Activated CD4-positive, alpha-beta T cell treated with anti-CD3 and anti-CD28 coated beads, Interleukin-2, amount 50 U/mL, for 1 hour (primary cell): ENCODE measurements around the gene PLXNA3.

Experiments used
- DNase-seq: peaks from one replicate; pipeline ENCODE4 v3.0.0-alpha.2; 2020

Gene PLXNA3

DNA sequence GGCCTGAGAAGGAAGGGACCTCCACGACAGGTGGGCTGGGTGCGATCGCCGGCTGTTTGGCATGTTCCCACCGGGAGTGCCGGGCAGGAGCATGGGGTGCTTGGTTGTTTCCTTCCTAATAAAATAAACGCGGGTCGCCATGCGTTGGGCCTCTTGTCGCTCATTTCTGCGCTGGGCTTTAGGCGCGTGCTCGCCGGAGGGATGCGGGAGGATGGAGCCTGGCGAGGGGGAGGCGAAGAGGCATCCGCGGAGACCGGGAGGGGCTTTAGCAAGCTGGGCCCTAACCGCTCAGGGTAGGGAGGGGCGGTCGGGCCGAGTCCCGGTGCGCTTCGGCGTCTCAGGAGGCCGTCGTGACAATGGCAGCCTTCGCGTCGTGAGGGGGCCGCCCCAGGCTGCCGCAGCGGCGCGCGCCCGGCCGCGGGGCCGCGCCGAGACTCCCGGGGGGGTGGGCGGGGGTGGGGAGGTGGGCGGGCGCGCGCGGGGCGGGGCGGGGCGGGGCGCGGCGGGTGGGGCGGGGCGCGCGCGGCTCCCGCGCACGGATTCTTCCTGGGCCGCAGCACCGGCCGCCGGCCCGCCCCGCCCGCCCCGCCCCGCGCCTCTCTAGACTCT is 21.6 kb upstream of the PLXNA3 start:
- DNase-seq: peak; percentile 40

DNA sequence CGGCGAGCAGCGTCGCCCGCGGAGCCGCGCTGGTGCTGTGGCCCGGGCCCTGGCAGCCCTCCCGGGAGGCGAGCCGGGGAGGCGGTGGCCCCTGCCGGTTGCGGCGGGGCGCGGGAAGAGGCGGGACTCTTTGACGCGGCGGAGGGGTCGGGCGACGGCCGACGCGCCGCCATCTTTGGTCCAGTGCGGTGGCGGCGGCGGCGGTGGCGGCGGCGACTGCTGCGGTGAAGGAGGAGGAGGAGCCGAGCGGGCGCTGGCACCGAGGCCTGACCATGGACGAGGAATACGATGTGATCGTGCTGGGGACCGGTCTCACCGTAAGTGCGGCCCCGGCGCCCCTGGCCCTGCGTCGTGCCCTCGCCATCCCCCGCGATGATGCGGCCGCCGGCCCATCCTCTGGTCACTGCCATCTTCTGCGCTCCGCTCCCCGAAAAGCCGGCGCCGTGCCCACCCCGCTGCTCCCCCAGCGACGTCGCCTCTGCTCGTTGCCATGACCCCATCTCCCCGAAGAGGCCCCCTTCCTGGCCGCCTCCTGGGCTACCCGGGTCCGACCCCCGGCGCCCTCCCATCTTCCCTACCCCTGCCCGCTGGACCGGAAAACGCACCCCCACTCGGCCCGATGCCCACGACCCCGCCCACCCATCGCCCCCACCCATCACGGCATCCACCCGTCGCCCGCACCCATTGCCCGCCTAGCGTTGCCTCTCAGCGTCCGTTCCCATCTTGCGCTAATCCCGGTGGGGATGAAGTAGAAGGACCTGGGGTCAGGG is 20.9 kb upstream of the PLXNA3 start, which contains the start of gene GDI1:
Gene GDI1 (plus strand): TSS at position 172 of the 770 bp plus-strand sequence. CDS start 101 bp downstream, at position 273.
- peak; percentile 49 for DNase-seq

DNA sequence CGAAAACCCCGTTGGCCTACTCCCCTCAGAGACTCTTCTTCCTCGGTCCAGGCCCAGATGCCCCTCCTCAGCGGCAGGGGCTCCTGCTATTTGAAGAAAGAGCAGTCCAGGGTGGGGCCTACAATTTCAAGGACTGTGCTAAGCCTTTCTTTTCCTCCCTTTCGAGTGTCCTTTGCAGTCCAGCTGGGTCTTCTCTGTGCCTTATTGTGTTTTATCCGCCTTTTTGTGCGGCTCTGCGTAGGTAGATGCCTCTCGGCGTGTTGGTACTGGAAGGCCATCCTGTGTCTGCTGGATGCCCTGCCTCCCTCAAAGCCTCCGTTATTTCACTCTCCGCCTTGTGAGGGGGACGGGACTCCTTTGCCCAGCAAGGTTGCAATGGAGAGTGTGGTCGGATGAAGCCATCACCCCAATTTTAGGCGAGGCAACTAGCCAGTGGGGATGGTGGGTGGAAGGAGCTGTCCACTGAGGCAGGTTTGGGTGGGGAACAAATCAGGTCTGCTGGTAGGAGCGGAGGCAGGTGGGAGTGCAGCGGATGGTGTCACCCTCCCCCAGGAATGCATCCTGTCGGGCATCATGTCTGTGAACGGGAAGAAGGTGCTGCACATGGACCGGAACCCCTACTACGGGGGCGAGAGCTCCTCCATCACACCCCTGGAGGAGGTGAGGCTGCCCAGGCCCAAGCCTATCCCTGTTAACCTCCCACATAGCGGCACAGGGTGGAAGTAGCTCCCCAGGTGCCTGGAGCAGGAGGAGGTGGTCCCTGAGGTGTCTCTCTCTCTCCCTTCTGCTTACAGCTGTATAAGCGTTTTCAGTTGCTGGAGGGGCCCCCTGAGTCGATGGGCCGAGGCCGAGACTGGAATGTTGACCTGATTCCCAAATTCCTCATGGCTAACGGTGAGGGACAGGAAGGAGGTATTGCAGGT is 19.8 kb upstream of the PLXNA3 start:
- DNase-seq: no peak

DNA sequence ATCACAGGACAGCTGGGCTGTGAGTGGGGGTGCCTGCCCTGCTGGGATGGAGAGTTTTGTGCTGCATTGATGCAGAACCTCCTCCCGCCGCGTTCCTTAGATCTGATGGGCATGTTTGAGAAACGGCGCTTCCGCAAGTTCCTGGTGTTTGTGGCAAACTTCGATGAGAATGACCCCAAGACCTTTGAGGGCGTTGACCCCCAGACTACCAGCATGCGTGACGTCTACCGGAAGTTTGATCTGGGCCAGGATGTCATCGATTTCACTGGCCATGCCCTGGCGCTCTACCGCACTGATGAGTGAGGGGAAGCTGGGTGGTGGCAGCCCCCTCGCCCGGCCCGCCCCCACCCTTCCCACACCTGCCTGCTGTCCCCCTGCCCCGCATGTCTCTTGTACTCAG is 18.2 kb upstream of the PLXNA3 start:
- DNase-seq: no peak

DNA sequence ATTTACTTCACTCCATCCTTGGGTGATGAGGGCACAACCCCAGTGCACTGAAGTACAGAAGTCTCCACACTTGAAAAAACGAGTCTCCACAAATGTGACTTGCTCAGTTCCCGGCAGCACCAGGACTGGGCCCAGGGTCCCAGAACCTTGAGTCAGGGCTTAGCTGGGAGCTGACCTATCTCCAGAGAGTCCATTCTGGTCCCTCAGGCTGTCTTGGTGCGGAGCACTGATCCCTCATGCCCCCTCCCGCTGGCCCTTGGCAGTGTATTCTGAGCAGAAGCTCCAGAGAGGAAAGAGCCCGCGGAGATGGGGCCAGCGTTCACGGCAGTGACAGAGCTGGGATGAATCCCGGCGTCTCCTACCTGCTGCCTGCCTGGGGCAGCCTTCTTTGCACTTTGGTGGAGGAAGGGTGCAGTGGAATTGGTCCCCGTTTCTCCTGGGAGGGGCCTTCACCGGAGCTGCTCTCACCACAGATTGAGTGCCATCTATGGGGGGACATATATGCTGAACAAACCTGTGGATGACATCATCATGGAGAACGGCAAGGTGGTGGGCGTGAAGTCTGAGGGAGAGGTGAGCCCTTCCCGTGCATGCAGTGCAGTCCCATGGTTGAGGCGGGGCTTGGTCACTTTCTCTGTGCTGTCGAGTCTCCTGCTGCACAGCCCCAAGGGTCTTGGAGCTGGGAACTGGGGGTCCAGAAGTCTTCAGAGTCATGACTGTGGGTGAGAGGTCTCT is 17.3 kb upstream of the PLXNA3 start:
- no peak for DNase-seq

DNA sequence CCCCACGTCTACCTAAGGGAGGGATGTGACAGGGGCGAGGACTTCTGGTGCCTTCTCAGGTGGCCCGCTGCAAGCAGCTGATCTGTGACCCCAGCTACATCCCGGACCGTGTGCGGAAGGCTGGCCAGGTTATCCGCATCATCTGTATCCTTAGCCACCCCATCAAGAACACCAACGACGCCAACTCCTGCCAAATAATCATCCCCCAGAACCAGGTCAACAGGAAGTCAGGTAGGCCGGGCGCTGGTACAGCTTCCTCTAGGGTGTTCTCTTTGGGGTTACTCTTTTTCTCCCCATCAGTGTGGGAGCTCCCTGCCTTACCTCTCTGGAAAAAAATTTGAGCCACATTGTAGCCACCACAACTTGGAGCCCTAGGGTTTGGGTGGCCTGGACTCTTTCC is 16.5 kb upstream of the PLXNA3 start:
- no peak for DNase-seq

DNA sequence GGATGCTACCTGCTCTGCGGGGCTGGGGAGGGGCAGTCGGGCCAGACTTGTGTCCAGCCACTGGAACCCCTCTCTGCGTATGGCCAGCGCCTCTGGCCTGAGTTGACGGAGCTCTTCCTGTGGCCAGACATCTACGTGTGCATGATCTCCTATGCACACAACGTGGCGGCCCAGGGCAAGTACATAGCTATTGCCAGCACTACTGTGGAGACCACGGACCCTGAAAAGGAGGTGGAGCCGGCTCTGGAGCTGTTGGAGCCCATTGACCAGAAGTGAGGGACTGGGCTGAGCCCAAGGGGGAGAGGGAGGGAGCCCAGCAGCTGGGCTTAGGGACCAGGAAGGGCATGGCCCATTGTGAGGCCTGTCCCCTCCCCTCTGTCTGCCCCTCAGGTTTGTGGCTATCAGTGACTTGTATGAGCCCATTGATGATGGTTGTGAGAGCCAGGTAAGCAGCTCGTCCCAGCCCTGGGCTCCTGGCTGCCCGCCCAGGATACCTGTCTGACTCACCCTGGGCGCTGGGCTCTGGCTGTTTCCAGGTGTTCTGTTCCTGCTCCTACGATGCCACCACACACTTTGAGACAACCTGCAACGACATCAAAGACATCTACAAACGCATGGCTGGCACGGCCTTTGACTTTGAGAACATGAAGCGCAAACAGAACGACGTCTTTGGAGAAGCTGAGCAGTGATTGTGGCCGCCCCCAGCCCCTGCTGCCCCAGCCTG is 15.9 kb upstream of the PLXNA3 start:
- DNase-seq: no peak

DNA sequence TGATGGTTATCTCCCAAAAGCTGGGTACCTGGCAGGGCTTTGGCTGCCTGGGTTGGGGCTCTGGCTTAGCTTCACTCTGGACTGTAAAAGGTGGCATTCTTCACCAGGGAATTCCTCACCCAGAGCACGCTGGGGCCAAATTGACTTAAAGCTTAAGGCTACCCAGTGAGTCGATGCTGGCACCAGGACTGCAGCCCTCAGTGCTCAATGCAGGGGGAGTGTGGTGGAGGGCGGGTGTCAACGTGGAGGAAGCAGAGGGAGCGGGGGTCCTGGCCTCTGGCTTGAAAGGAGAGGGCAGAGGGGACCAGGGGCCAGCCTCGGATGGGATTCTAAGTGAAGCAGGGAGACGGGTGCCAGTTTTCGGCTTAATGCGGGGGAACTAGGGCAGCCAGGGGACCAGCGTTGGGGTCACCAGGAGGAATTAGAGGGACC is 14.6 kb upstream of the PLXNA3 start:
- DNase-seq: no peak

DNA sequence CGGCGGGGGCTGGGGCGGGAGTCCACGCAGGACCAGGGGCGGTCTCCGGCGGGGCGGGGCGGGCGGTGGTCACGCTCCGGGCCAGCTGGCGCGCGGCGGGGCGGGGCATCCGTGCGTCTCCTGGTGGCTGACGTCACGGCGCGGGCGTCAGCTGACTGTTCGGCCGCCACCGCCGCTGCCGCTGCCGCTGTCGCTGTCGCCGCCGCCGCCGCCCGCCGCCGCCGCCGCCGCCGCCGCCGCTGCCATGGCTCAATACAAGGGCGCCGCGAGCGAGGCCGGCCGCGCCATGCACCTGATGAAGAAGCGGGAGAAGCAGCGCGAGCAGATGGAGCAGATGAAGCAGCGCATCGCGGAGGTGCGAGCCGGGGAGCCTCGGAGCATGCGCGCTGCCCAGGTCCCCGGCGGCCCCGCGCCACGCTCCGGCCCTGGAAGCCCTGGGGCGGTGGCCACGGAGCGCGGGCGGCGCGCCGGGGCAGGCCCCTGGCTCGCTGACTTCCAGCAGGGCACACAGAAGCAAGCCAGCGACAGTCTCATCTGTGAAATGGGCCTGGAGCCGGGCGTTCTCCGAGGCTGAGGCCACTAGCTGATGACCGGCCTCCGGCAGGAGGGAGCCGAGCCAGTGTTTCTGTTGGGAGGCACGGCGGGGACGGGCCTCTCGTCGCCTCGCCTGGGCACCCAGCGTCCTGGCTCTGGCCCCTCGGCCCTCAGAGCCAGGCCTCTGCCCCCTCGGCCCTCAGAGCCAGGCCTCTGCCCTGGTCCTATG is 13.9 kb upstream of the PLXNA3 start, which contains the start of gene FAM50A:
Gene FAM50A (plus strand): TSS at position 150 of the 763 bp plus-strand sequence. CDS start 95 bp downstream, at position 245.
- peak; percentile 57 for DNase-seq

DNA sequence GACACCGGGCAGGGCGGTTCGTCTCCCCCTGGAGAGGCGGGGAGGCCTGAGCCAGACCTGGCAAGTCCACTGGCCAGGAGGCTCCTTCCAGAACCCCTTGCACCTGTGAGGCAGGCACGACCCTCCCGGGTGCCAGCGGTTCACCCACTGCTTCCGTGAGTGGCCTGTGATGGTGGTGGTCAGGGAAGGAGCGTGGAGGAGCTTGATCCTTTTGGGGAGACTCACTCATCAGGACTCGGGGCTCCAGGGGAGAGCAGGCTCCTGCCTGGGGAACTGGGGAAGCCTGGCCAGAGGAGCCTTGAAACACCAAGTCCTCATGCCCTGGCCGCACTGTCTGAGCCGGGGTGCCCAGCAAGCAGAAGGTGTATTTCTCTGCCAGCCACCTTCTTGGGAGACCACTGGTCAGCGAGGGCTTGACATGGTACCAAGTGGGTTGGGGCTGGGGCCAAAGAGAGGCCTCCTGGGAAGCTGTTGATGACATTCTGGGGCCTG is 13.3 kb upstream of the PLXNA3 start:
- no peak for DNase-seq

DNA sequence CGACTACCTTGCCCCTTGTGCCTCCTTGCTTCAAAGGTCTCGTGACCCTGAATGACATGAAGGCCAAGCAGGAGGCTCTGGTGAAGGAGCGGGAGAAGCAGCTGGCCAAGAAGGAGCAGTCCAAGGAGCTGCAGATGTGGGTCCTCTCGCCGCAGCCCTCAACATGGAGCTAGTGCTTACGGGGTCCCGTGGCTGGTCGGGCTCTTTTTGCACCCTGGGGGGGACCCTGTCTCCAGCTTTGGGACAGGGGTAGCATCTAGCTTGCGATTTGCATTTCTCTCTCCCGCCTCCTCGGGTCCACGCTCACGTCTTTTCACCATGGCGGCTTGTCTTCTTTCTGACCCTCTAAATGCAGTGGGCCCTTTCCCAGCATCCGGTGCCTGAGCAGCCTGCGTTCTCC is 12.3 kb upstream of the PLXNA3 start:
- no peak for DNase-seq

DNA sequence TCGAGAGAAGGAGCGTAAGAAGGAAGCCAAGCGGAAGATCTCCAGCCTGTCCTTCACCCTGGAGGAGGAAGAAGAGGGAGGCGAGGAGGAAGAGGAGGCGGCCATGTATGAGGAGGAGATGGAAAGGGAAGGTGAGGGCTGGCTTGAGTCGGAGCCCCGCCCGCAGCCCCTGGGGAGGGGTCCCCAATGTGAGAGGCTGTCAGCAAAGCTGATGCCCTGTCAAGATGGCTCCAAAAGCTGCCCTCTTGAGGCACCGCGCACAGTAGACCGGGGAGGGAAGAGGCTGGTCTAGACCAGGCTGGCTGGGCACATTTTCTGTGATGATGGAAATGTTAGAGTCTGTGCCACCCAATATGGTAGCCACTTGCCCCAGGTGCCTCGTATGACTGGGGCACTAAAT is 11.7 kb upstream of the PLXNA3 start:
- no peak for DNase-seq

DNA sequence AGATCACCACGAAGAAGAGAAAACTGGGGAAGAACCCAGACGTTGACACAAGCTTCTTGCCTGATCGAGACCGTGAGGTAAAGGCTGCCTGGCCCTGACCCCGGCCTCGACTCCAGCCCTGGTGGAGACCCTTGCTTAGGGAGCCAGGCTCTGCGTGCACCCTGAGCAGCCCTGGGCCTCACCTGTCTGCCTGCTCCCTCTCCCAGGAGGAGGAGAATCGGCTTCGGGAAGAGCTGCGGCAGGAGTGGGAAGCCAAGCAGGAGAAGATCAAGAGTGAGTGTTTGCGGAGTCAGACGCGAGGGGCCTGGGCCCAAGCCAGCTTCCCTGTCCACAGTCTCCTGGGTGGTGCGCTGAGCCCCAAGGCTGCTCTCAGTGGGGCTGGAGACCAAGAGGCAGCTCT is 9.6 kb upstream of the PLXNA3 start:
- DNase-seq: no peak

DNA sequence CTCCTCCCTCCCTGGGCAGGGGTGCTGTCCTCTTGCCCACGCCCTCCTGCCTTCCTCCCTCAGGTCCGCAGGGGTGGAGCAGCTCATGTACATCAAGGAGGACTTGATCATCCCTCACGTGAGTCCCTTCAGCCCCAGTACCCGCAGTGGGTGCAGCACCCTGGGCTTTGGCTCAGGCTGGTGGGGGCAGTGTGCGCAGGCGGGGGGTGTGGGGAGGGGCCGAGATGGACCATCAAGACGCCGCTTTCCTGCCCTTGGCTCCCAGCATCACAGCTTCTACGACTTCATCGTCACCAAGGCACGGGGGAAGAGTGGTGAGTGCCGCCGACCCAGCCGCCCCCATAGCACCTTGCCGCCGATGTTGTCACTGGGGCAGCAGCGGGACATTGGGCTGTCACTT is 8.5 kb upstream of the PLXNA3 start:
- no peak for DNase-seq

DNA sequence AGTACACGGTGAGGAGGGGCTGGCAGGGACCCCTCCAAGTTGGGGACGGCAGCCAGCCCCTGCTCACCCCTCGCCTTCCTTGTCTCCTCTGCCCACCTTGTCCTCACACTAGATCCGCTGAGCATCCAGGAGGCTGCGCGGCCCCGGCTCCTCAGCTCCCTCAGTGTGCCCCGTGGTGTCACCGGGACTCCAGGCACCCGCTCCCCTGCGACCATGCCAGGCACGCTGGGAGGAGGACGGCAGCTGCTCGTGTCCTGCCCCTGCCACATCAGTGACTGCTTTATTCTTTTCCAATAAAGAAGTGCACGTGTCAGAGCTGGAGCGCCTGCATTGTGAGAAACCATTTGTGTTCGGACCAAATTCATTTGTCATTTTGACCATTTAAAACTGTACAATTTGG is 7.8 kb upstream of the PLXNA3 start:
- DNase-seq: no peak

DNA sequence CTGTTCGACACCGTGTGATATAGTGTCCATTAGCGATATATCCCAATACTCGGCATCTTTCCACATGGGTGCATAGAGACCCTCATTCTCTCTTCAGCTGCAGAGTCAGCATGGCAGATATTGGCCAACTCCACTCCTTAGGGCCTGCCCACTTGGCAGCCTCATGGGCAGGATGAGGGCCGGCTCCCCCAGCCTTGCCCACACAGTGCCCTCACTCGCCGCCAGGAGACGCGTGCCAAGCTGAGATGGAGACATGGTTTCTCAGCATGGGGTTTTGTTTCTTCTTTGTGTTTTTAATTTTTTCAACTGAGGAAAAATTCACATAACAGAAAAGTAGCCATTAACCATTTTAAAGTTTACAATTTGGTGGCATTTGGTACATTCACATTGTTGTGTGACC is 5.3 kb upstream of the PLXNA3 start:
- DNase-seq: no peak

DNA sequence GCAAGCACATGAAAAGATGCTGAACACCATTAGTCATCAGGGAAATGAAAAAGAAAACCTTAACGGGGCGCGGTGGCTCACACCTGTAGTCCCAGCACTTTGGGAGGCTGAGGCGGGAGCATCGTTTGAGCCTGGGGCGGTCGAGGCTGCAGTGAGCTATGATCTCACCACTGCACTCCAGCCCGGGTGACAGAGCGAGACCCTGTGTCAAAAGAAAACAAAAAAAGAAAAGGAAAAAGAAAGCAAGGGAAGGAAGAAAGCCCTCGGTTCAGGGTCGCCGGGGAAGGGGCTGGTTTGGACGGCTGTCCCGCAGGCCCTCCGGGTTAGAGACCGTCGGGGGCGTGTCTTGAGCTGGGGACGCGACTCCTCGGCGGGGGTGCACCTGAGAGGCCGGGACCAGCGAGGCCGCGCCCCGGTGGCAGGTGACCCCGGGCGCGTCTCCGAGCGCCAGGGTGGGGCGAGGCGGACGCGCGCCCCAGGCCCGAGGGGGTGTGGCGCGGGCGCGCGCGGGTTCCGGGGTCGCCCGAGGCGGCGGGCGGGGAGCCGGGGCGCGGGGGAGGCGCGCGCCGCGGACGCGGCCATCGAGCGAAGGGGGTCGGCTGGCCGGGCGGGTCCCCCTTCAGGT is 478 bp upstream of the PLXNA3 start:
- DNase-seq: peak; percentile 50

DNA sequence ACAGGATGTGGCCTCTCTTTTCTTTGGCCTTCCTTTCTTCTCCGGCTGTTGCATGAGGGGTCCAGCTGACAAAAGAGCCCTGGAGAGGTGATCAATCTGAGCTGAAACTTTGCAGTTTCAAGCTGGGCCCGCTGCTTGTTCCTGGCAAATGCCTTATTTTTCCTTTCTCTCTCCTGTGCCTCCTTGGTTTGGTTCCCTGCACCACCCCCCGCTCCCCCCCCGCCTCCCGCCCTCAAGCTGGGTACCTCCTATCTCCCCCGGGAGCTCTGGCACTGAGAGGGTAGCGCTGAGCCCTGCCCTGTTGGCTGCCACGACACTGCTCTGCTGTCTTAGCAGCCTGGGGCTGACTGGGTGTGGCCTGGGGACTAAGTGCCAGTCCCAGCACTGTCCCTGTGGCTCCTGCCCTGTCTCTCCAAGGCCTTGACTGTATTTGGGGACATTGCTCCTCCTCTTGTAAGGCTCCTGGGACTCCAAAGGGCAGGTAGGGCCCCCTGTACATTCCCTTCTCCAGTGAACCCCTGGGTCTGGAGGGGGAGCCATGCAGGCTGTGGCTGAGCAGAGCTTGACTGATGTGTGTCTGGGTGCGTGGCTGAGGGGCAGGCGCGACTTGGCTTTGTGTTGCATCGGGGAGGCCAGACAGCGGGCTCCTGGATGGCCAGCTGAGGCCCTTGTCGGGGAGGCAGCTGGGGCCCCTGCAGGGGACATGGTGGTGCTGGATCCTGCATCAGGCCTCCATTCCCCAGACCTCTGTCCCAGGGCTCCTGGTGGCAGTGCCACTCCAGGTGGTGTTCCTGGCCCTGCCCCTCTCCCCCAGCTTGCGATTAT is 1.1 kb downstream of the PLXNA3 start:
- no peak for DNase-seq

DNA sequence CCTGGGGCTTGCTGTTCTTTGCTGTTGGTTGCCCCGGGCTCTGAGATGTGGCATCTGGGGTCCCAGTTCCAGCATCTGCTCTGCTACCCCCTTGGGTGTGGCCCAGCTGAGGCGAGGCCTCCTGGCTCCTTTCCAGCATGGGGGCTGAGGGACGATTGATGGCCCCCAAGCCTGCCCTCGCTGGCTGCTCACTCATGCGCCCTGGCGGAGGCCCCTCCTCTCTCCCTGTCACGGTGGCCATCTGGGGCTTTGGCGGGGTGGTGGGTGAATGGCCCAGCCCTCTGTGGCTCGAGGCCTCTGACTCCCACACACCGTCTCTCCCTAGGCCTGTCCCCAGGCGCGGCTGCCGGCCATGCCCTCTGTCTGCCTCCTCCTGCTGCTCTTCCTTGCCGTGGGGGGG is 1.8 kb downstream of the PLXNA3 start:
- DNase-seq: no peak

DNA sequence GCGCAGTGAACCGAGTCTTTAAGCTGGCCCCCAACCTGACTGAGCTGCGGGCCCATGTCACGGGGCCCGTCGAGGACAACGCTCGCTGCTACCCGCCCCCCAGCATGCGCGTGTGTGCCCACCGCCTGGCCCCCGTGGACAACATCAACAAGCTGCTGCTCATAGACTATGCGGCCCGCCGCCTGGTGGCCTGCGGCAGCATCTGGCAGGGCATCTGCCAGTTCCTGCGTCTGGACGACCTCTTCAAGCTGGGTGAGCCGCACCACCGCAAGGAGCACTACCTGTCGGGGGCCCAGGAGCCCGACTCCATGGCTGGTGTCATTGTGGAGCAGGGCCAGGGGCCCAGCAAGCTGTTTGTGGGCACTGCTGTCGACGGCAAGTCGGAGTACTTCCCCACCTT is 2.2 kb downstream of the PLXNA3 start:
- no peak for DNase-seq
